Colonic mucosa (tissue), 4 donors: ENCODE data around the gene SMAD2. TPM values are rescaled to one million over a fixed set of nuclear protein-coding genes. Genes with fewer than 3 reads are reported as not detected.

ENCODE experiments used
- DNase-seq: peaks from one replicate; pipeline ENCODE4 v3.0.0-alpha.2; 2020
- H3K27ac ChIP-seq: fragments of 200-600 bp; one replicate; pipeline ENCODE4 v1.8.0; 2021
- H3K27me3 ChIP-seq: fragments of 200-600 bp; one replicate; pipeline ENCODE4 v1.8.0; 2021
- H3K36me3 ChIP-seq: fragments of 200-600 bp; one replicate; pipeline ENCODE4 v1.8.0; 2021
- H3K4me1 ChIP-seq: fragments of 200-600 bp; one replicate; pipeline ENCODE4 v1.8.0; 2021; ENCODE audit warnings: mild to moderate bottlenecking
- H3K4me3 ChIP-seq: fragments of 200-600 bp; one replicate; pipeline ENCODE4 v1.8.0; 2021
- H3K9ac ChIP-seq, 2 donors: one replicate each; pipeline ENCODE4 v1.7.0; 2013; ENCODE audit warnings: control low read depth in 2 of 2, low read depth in 2 of 2, low read length in 2 of 2
- H3K9me3 ChIP-seq: fragments of 200-600 bp; one replicate; pipeline ENCODE4 v1.8.0; 2021
- intact Hi-C: fragments of 100-400 bp; cut with DNase I; formaldehyde crosslinking; loops from one replicate; pipeline ENCODE4 v1.14.1; 2022
- total RNA-seq, 2 donors: library from RNA; stranded (reverse); fragmentation: NEBNext Ultra II Directional in 1 of 2; extraction: Animal tissue kit (Norgen Biotek cat#: 25700) in 1 of 2; gene quantifications; one replicate each; pipeline ENCODE4 v1.2.1, GENCODE V29; 2021
- TF ChIP-seq, protein P1 (sequence below): fragments of 200-600 bp; IDR thresholded peaks from one replicate; pipeline ENCODE4 v1.8.0; 2022; ENCODE audit warnings: antibody characterized with exemption, mild to moderate bottlenecking
- donor health status: healthy.
- donor health status: DM: no; HTN: no; CAD: no.
- donor health status: DM: no; HTN: no; CAD: no.

Gene SMAD2
- total RNA-seq, 2 donors from 2014 or later, result 109 to 133 TPM

- H3K4me1 ChIP-seq, result no peaks in the 10 kb centered on the region
- intact Hi-C loops, result no loop called here
- TF ChIP-seq, protein P1, sequence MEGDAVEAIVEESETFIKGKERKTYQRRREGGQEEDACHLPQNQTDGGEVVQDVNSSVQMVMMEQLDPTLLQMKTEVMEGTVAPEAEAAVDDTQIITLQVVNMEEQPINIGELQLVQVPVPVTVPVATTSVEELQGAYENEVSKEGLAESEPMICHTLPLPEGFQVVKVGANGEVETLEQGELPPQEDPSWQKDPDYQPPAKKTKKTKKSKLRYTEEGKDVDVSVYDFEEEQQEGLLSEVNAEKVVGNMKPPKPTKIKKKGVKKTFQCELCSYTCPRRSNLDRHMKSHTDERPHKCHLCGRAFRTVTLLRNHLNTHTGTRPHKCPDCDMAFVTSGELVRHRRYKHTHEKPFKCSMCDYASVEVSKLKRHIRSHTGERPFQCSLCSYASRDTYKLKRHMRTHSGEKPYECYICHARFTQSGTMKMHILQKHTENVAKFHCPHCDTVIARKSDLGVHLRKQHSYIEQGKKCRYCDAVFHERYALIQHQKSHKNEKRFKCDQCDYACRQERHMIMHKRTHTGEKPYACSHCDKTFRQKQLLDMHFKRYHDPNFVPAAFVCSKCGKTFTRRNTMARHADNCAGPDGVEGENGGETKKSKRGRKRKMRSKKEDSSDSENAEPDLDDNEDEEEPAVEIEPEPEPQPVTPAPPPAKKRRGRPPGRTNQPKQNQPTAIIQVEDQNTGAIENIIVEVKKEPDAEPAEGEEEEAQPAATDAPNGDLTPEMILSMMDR, result no peak
- no peaks in the 10 kb centered on the region for H3K36me3 ChIP-seq
- no peak for DNase-seq
- no peaks in the 10 kb centered on the region for H3K27me3 ChIP-seq
- H3K4me3 ChIP-seq, result no peak overlapping the region
- no peaks in the 10 kb centered on the region for H3K9me3 ChIP-seq
- H3K27ac ChIP-seq, result no peak overlapping the region
- H3K9ac ChIP-seq, result no peak overlapping the region
Observed at GRCh38 chr18:47873625-47874024, 56.8 kb downstream of the SMAD2 start.

GRCh38 chr18:47872426-47872825, 58.0 kb downstream of the SMAD2 start:
- no peak overlapping the region for H3K27ac ChIP-seq
- no peaks in the 10 kb centered on the region for H3K9me3 ChIP-seq
- TF ChIP-seq, protein P1, result no peak
- H3K36me3 ChIP-seq, result no peaks in the 10 kb centered on the region
- H3K9ac ChIP-seq, result no peak overlapping the region
- no peak overlapping the region for H3K4me3 ChIP-seq
- no peaks in the 10 kb centered on the region for H3K4me1 ChIP-seq
- no peak for DNase-seq
- H3K27me3 ChIP-seq, result no peaks in the 10 kb centered on the region
- intact Hi-C loops, result no loop called here

GRCh38 chr18:47871288-47871687, 59.2 kb downstream of the SMAD2 start:
- H3K4me1 ChIP-seq, result no peaks in the 10 kb centered on the region
- no peak overlapping the region for H3K4me3 ChIP-seq
- H3K36me3 ChIP-seq, result no peaks in the 10 kb centered on the region
- H3K27me3 ChIP-seq, result no peaks in the 10 kb centered on the region
- H3K9ac ChIP-seq, result no peak overlapping the region
- no peaks in the 10 kb centered on the region for H3K9me3 ChIP-seq
- no peak for DNase-seq
- intact Hi-C loops, result no loop called here
- TF ChIP-seq, protein P1, result no peak
- no peak overlapping the region for H3K27ac ChIP-seq

GRCh38 chr18:47870605-47871004, 59.9 kb downstream of the SMAD2 start:
- Histone ChIP-seq H3K36me3 (no peaks in the 10 kb centered on the region), H3K27me3 (no peaks in the 10 kb centered on the region), H3K4me1 (no peaks in the 10 kb centered on the region), H3K9ac (no peak overlapping the region), H3K4me3 (no peak overlapping the region), H3K27ac (no peak overlapping the region), H3K9me3 (no peaks in the 10 kb centered on the region)
- intact Hi-C loops, result no loop called here
- no peak for DNase-seq
- TF ChIP-seq, protein P1, result no peak

- Histone ChIP-seq H3K9me3 (no peaks in the 10 kb centered on the region), H3K4me1 (no peaks in the 10 kb centered on the region), H3K36me3 (no peaks in the 10 kb centered on the region), H3K27me3 (no peaks in the 10 kb centered on the region), H3K9ac (no peak overlapping the region), H3K27ac (no peak overlapping the region), H3K4me3 (no peak overlapping the region)
- DNase-seq, result no peak
- TF ChIP-seq, protein P1, result no peak
- intact Hi-C loops, result no loop called here
Observed at GRCh38 chr18:47868744-47869143, 61.7 kb downstream of the SMAD2 start.

- no peaks in the 10 kb centered on the region for H3K36me3 ChIP-seq
- TF ChIP-seq, protein P1, result no peak
- H3K9me3 ChIP-seq, result no peaks in the 10 kb centered on the region
- intact Hi-C loops, result no loop called here
- no peak overlapping the region for H3K27ac ChIP-seq
- H3K27me3 ChIP-seq, result no peaks in the 10 kb centered on the region
- no peaks in the 10 kb centered on the region for H3K4me1 ChIP-seq
- H3K9ac ChIP-seq, result no peak overlapping the region
- H3K4me3 ChIP-seq, result no peak overlapping the region
- DNase-seq, result no peak
Observed at GRCh38 chr18:47865183-47865582, 65.3 kb downstream of the SMAD2 start.
